Mesendoderm (in vitro differentiated cells): ENCODE data around the gene AIFM1.
A peak's percentile ranks its signal among the peaks of the same experiment; 100 is the strongest.

Experiments used
- DNase-seq: peaks from one replicate; pipeline ENCODE4 v3.0.0; 2013
- H2AK5ac ChIP-seq: 2 replicates; pipeline ENCODE4 v1.6.1; 2013; ENCODE audit warnings: low read length, inconsistent platforms
- H2BK120ac ChIP-seq: 2 replicates; pipeline ENCODE4 v1.6.1; 2013; ENCODE audit warnings: low read depth, mild to moderate bottlenecking, low read length, moderate library complexity, mixed read lengths
- H2BK15ac ChIP-seq: replicated peaks from 2 replicates; pipeline ENCODE4 v1.6.1; 2013; ENCODE audit warnings: low read depth, mild to moderate bottlenecking, moderate library complexity
- H2BK5ac ChIP-seq: 2 replicates; pipeline ENCODE4 v1.6.1; 2013; ENCODE audit warnings: low read length, inconsistent platforms
- H3K18ac ChIP-seq: 2 replicates; pipeline ENCODE4 v1.6.1; 2013; ENCODE audit warnings: mild to moderate bottlenecking, low read length, mixed read lengths
- H3K23ac ChIP-seq: one replicate; pipeline ENCODE4 v1.6.1; 2013; ENCODE audit warnings: low read length
- H3K27ac ChIP-seq: 2 replicates; pipeline ENCODE4 v1.5.1; 2013; ENCODE audit warnings: low read depth, mild to moderate bottlenecking, inconsistent platforms, low read length, moderate library complexity
- H3K27me3 ChIP-seq: 2 replicates; pipeline ENCODE4 v1.6.1; 2013; ENCODE audit warnings: low read length, control low read depth, mild to moderate bottlenecking, inconsistent platforms; ENCODE audit not compliant: insufficient read depth, poor library complexity
- H3K36me3 ChIP-seq: 2 replicates; pipeline ENCODE4 v1.6.1; 2013; ENCODE audit warnings: low read length, inconsistent platforms; ENCODE audit not compliant: control insufficient read depth, insufficient read depth
- H3K4ac ChIP-seq: one replicate; pipeline ENCODE4 v1.6.1; 2013; ENCODE audit warnings: low read depth, mild to moderate bottlenecking, low read length, moderate library complexity
- H3K4me1 ChIP-seq: 2 replicates; pipeline ENCODE4 v1.6.1; 2013; ENCODE audit warnings: low read depth, low read length, inconsistent platforms; ENCODE audit not compliant: control insufficient read depth
- H3K4me2 ChIP-seq: 2 replicates; pipeline ENCODE4 v1.6.1; 2013; ENCODE audit warnings: low read length
- H3K4me3 ChIP-seq: 2 replicates; pipeline ENCODE4 v1.5.1; 2013; ENCODE audit warnings: mild to moderate bottlenecking, low read length
- H3K56ac ChIP-seq: one replicate; pipeline ENCODE4 v1.6.1; 2013; ENCODE audit warnings: low read length
- H3K79me1 ChIP-seq: 2 replicates; pipeline ENCODE4 v1.6.1; 2013; ENCODE audit warnings: low read length, inconsistent platforms
- H3K79me2 ChIP-seq: 2 replicates; pipeline ENCODE4 v1.6.1; 2013; ENCODE audit warnings: mild to moderate bottlenecking, low read length; ENCODE audit not compliant: control insufficient read depth, insufficient read depth
- H3K9ac ChIP-seq: 2 replicates; pipeline ENCODE4 v1.6.1; 2013; ENCODE audit warnings: low read length, inconsistent platforms
- H4K5ac ChIP-seq: one replicate; pipeline ENCODE4 v1.6.1; 2013; ENCODE audit warnings: low read length
- H4K8ac ChIP-seq: one replicate; pipeline ENCODE4 v1.6.1; 2013; ENCODE audit warnings: low read depth, mild to moderate bottlenecking, control low read depth, low read length, moderate library complexity
- WGBS: extraction: QIAGEN DNeasy Blood & Tissue Kit; methylation state at CpG from one replicate; pipeline ENCODE4 v1.1.7; 2013; ENCODE audit warnings: low lambda C conversion rate, missing lambda C conversion rate; ENCODE audit not compliant: insufficient coverage; ENCODE audit errors: extremely low coverage; 5-methylcytosine and 5-hydroxymethylcytosine counted together

The AIFM1 gene

GRCh38 chrX:130100180-130100579, 65.5 kb downstream of the AIFM1 start:
- Histone ChIP-seq H4K5ac (no peak overlapping the region), H3K27ac (no peak overlapping the region), H3K4ac (no peak overlapping the region), H3K18ac (no peak overlapping the region), H3K9ac (no peak overlapping the region), H3K4me3 (no peak overlapping the region), H2BK15ac (no peak overlapping the region), H2BK120ac (no peak overlapping the region), H3K27me3 (no peaks in the 10 kb centered on the region), H2AK5ac (no peak overlapping the region), H3K79me2 (no peaks in the 10 kb centered on the region), H3K4me2 (no peak overlapping the region), H3K36me3 (no peaks in the 10 kb centered on the region), H3K56ac (no peak overlapping the region), H3K4me1 (no peaks in the 10 kb centered on the region), H2BK5ac (no peak overlapping the region), H3K23ac (no peak overlapping the region), H3K79me1 (no peaks in the 10 kb centered on the region), H4K8ac (no peak overlapping the region)
- WGBS: no CpG with 5 or more reads among the region's 5 CpGs
- DNase-seq: no peak

GRCh38 chrX:130098210-130098552, 67.5 kb downstream of the AIFM1 start:
- Histone ChIP-seq H3K4me3 (no peak overlapping the region), H4K8ac (no peak overlapping the region), H3K27ac (no peak overlapping the region), H3K4me2 (no peak overlapping the region), H3K18ac (no peak overlapping the region), H2AK5ac (no peak overlapping the region), H3K79me2 (no peaks in the 10 kb centered on the region), H2BK15ac (no peak overlapping the region), H3K27me3 (no peaks in the 10 kb centered on the region), H4K5ac (no peak overlapping the region), H3K23ac (no peak overlapping the region), H3K36me3 (no peaks in the 10 kb centered on the region), H3K4ac (no peak overlapping the region), H3K9ac (no peak overlapping the region), H3K56ac (peak overlapping the region; percentile 34), H2BK120ac (no peak overlapping the region), H3K4me1 (no peaks in the 10 kb centered on the region), H2BK5ac (no peak overlapping the region), H3K79me1 (no peaks in the 10 kb centered on the region)
- WGBS: no CpG with 5 or more reads among the region's 5 CpGs
- DNase-seq: no peak

GRCh38 chrX:130097507-130098209, 68.0 kb downstream of the AIFM1 start:
- Histone ChIP-seq H3K9ac (no peak overlapping the region), H2BK15ac (no peak overlapping the region), H2AK5ac (no peak overlapping the region), H3K79me1 (no peaks in the 10 kb centered on the region), H3K23ac (no peak overlapping the region), H3K27me3 (no peaks in the 10 kb centered on the region), H3K4me3 (no peak overlapping the region), H4K8ac (no peak overlapping the region), H3K79me2 (no peaks in the 10 kb centered on the region), H3K36me3 (no peaks in the 10 kb centered on the region), H3K27ac (no peak overlapping the region), H3K4ac (no peak overlapping the region), H3K4me2 (no peak overlapping the region), H3K56ac (peak overlapping the region; percentile 34), H3K4me1 (no peaks in the 10 kb centered on the region), H2BK5ac (no peak overlapping the region), H4K5ac (no peak overlapping the region), H2BK120ac (no peak overlapping the region), H3K18ac (no peak overlapping the region)
- DNase-seq: peak; percentile 41
- no CpG with 5 or more reads among the region's 14 CpGs for WGBS

DNA sequence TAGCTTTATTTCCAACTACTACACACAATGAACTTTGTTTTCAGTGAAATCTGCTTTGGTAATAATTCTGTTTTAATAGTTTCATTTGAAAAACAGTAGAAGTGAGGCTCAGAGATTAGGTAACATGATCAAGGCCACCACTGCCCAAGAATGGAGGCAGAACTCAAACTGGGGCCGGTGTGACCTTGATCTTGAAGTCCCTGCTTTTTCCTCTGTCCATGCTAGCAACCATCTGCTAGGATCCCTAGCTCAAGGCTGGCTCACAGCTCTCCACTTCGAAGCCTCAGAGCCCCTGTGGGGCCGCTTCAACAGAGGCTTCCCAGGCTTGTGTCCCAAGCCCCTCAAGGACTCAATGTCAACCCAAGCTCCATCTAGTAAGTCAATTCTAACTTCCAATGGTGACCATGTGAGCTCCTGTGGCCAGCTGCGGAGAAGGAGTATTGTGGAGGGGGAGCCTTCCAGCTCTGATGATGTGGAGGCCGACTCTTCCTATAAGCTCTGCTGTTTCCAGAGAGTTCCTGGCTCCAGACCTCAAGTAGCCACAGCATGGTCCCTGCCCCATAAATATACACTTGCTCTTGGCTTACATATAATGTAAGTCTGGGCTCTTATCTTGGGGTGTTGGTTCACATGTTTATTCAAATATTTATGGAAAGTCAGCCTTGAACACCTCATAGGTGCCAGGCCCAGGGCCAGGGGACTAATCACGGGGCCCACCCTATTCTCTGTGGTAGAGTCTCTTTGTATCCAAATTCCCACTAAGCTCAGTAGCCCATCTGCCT, 70.2 kb downstream of the AIFM1 start:
- Histone ChIP-seq H3K4me2 (no peak overlapping the region), H3K4me1 (no peaks in the 10 kb centered on the region), H2AK5ac (no peak overlapping the region), H3K27ac (no peak overlapping the region), H2BK15ac (no peak overlapping the region), H2BK120ac (no peak overlapping the region), H3K9ac (no peak overlapping the region), H3K79me1 (no peaks in the 10 kb centered on the region), H3K18ac (no peak overlapping the region), H2BK5ac (no peak overlapping the region), H3K56ac (no peak overlapping the region), H4K8ac (no peak overlapping the region), H3K4ac (no peak overlapping the region), H3K4me3 (no peak overlapping the region), H3K36me3 (no peaks in the 10 kb centered on the region), H4K5ac (no peak overlapping the region), H3K27me3 (no peaks in the 10 kb centered on the region), H3K79me2 (no peaks in the 10 kb centered on the region), H3K23ac (no peak overlapping the region)
- no CpG with 5 or more reads among the region's 6 CpGs for WGBS
- no peak for DNase-seq

DNA sequence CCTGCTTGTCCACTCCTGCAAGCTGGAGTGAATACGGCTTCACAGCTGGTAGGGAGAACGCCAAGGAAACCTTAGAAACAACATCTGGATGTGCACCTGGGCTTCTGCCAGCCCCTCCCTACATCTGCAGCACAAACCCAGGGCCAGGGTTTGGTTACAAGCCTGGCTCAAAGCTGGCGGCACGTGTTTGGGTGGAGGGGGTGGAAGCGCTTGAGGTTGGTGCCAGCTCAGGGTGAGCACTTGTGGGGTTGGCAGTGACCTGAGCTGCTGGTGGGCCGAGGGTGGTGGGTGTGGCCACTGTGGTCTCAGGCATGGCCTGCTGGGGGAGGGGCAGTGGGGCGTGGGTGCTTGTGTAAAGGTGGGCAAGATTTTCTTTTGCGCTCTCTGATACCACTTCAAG, 70.9 kb downstream of the AIFM1 start:
- Histone ChIP-seq H2BK15ac (no peak overlapping the region), H3K79me2 (no peaks in the 10 kb centered on the region), H3K4me2 (no peak overlapping the region), H4K8ac (no peak overlapping the region), H3K18ac (no peak overlapping the region), H3K79me1 (no peaks in the 10 kb centered on the region), H3K23ac (no peak overlapping the region), H3K4ac (no peak overlapping the region), H3K4me3 (no peak overlapping the region), H3K56ac (no peak overlapping the region), H3K9ac (no peak overlapping the region), H2AK5ac (no peak overlapping the region), H3K4me1 (no peaks in the 10 kb centered on the region), H3K27me3 (no peaks in the 10 kb centered on the region), H2BK5ac (no peak overlapping the region), H3K27ac (no peak overlapping the region), H4K5ac (no peak overlapping the region), H3K36me3 (no peaks in the 10 kb centered on the region), H2BK120ac (no peak overlapping the region)
- DNase-seq: no peak
- no CpG with 5 or more reads among the region's 8 CpGs for WGBS
